HG03442 (cell line): Measurements from ENCODE around the gene CCL5.
A peak's percentile ranks its signal among the peaks of the same experiment; 100 is the strongest.

ENCODE experiments used
- ATAC-seq: cut with Tn5 transposase; IDR thresholded peaks from one replicate; pipeline ENCODE4 v1.9.1; 2021; ENCODE audit warnings: mild to moderate bottlenecking, moderate library complexity; ENCODE audit not compliant: unreplicated experiment

The CCL5 gene

GRCh38 chr17:35879773-35880654 lies at the start of gene CCL5:
Gene CCL5 (minus strand): TSS chr17:35880360.
- ATAC-seq = peak; percentile 82

GRCh38 chr17:35927714-35928113 lies 47.6 kb upstream of the CCL5 start:
- no peak for ATAC-seq

- ATAC-seq = no peak
These were observed 43.5 kb upstream of the CCL5 start for GRCh38 chr17:35923609-35924114.

- ATAC-seq = no peak
These were observed 40.1 kb upstream of the CCL5 start for GRCh38 chr17:35920229-35920628.

- ATAC-seq = no peak
These were observed 38.5 kb upstream of the CCL5 start for GRCh38 chr17:35918665-35919064.

- ATAC-seq = no peak
These were observed 37.5 kb upstream of the CCL5 start for GRCh38 chr17:35917519-35918213.

- no peak for ATAC-seq
These were observed 35.2 kb upstream of the CCL5 start for GRCh38 chr17:35915153-35915964.

- no peak for ATAC-seq
These were observed 34.2 kb upstream of the CCL5 start for GRCh38 chr17:35914354-35914753.

- no peak for ATAC-seq
These were observed 33.4 kb upstream of the CCL5 start for GRCh38 chr17:35913609-35914008.

- ATAC-seq = no peak
These were observed 32.8 kb upstream of the CCL5 start for GRCh38 chr17:35912942-35913341.

- ATAC-seq = no peak
These were observed 32.3 kb upstream of the CCL5 start for GRCh38 chr17:35912339-35912912.

- no peak for ATAC-seq
These were observed 29.2 kb upstream of the CCL5 start for GRCh38 chr17:35909408-35909807.

GRCh38 chr17:35907691-35908090 lies 27.5 kb upstream of the CCL5 start:
- no peak for ATAC-seq

- no peak for ATAC-seq
These were observed 26.9 kb upstream of the CCL5 start for GRCh38 chr17:35906926-35907637.

GRCh38 chr17:35906191-35906925 lies 26.2 kb upstream of the CCL5 start:
- no peak for ATAC-seq

GRCh38 chr17:35903451-35903850 lies 23.3 kb upstream of the CCL5 start:
- ATAC-seq = no peak

GRCh38 chr17:35901631-35902175 lies 21.5 kb upstream of the CCL5 start:
- no peak for ATAC-seq

- no peak for ATAC-seq
These were observed 20.7 kb upstream of the CCL5 start for GRCh38 chr17:35900708-35901480.
